ENCODE measurements around the gene EFNA2. TPM values are rescaled to one million over a fixed set of nuclear protein-coding genes. Genes with fewer than 3 reads are reported as not detected.

EFNA2 gene
- polyA plus RNA-seq, 3 donors, result not detected

- DNase-seq, result no peak
Observed at GRCh38 chr19:1280636-1281568, 4.8 kb upstream of the EFNA2 start.

GRCh38 chr19:1281569-1282287 lies 3.9 kb upstream of the EFNA2 start:
- H3K4me3 ChIP-seq (replicated peaks in 1 of 3; ENCODE audit: low read depth in 2 of 3, low read length in 3 of 3), result no peak overlapping the region
- Mint-ChIP-seq H3K27ac (no peak overlapping the region), H3K27me3 (ENCODE audit: low read depth in 3 of 3) (peaks cover 25 to 36% (median 28%) of the 10 kb centered on the region in 3 donors), H3K4me3 (no peak overlapping the region), H3K4me1 (peaks cover 12% of the 10 kb centered on the region), H3K9me3 (peaks cover 0 to 12% (median 5%) of the 10 kb centered on the region in 7 donors), H3K36me3 (peaks cover 24 to 34% of the 10 kb centered on the region in 2 donors)
- H3K4me2 ChIP-seq (replicated peaks; ENCODE audit: extremely low read depth, low read length, poor library complexity, severe bottlenecking), result no peak overlapping the region
- H3K4me1 ChIP-seq (ENCODE audit: control insufficient read depth in 1 of 2, insufficient read depth in 2 of 2, low read length in 2 of 2), result peaks cover 1 to 5% of the 10 kb centered on the region in 2 donors
- intact Hi-C loops (cut with micrococcal nuclease), result no loop called here
- TF ChIP-seq, protein P1, sequence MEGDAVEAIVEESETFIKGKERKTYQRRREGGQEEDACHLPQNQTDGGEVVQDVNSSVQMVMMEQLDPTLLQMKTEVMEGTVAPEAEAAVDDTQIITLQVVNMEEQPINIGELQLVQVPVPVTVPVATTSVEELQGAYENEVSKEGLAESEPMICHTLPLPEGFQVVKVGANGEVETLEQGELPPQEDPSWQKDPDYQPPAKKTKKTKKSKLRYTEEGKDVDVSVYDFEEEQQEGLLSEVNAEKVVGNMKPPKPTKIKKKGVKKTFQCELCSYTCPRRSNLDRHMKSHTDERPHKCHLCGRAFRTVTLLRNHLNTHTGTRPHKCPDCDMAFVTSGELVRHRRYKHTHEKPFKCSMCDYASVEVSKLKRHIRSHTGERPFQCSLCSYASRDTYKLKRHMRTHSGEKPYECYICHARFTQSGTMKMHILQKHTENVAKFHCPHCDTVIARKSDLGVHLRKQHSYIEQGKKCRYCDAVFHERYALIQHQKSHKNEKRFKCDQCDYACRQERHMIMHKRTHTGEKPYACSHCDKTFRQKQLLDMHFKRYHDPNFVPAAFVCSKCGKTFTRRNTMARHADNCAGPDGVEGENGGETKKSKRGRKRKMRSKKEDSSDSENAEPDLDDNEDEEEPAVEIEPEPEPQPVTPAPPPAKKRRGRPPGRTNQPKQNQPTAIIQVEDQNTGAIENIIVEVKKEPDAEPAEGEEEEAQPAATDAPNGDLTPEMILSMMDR (IDR thresholded peaks at IDR 0.05), result no peak
- H3K27me3 ChIP-seq (ENCODE audit: control insufficient read depth in 2 of 2, insufficient read depth in 2 of 2, low read length in 2 of 2), result peaks cover 8 to 29% of the 10 kb centered on the region in 2 donors
- H2AFZ ChIP-seq (ENCODE audit: insufficient read depth, low read depth, low read length, poor library complexity, severe bottlenecking), result no peak overlapping the region
- peaks cover 2% of the 10 kb centered on the region for H3K79me2 ChIP-seq (ENCODE audit: insufficient read depth, low read length)
- peaks cover 19% of the 10 kb centered on the region for H4K20me1 ChIP-seq (ENCODE audit: insufficient read depth, low read length)
- no peak overlapping the region for H3K27ac ChIP-seq (ENCODE audit: low read depth in 1 of 2, low read length in 2 of 2)
- peaks cover 10 to 15% of the 10 kb centered on the region in 2 donors for H3K36me3 ChIP-seq (replicated peaks in 1 of 2; ENCODE audit: control insufficient read depth in 1 of 2, insufficient read depth in 2 of 2, low read length in 2 of 2)
- DNase-seq, result no peak
- peaks cover 0 to 8% of the 10 kb centered on the region in 2 donors for H3K9me3 ChIP-seq (replicated peaks in 1 of 2; ENCODE audit: control insufficient read depth in 1 of 2, insufficient read depth in 1 of 2, low read length in 2 of 2)
- WGBS (ENCODE audit: insufficient coverage), result 84% methylated on average over 12 of the region's 15 CpGs
- H3K9ac ChIP-seq (ENCODE audit: insufficient read depth, low read length, poor library complexity, severe bottlenecking), result no peak overlapping the region

More at GRCh38 chr19:1280636-1281568, 4.8 kb upstream of the EFNA2 start:
- Mint-ChIP-seq H3K27ac (no peak overlapping the region), H3K4me3 (no peak overlapping the region), H3K36me3 (peaks cover 24 to 35% of the 10 kb centered on the region in 2 donors), H3K9me3 (peaks cover 0 to 12% (median 2%) of the 10 kb centered on the region in 7 donors), H3K4me1 (peaks cover 14% of the 10 kb centered on the region), H3K27me3 (ENCODE audit: low read depth in 3 of 3) (peaks cover 21 to 29% (median 23%) of the 10 kb centered on the region in 3 donors)
- intact Hi-C loops (cut with micrococcal nuclease), result no loop called here
- Histone ChIP-seq H2AFZ (ENCODE audit: insufficient read depth, low read depth, low read length, poor library complexity, severe bottlenecking) (no peak overlapping the region), H4K20me1 (ENCODE audit: insufficient read depth, low read length) (peaks cover 22% of the 10 kb centered on the region), H3K9me3 (replicated peaks in 1 of 2; ENCODE audit: control insufficient read depth in 1 of 2, insufficient read depth in 1 of 2, low read length in 2 of 2) (peaks cover 0 to 5% of the 10 kb centered on the region in 2 donors), H3K4me2 (replicated peaks; ENCODE audit: extremely low read depth, low read length, poor library complexity, severe bottlenecking) (no peak overlapping the region), H3K79me2 (ENCODE audit: insufficient read depth, low read length) (peaks cover 10% of the 10 kb centered on the region), H3K4me3 (replicated peaks in 1 of 3; ENCODE audit: low read depth in 2 of 3, low read length in 3 of 3) (no peak overlapping the region), H3K36me3 (replicated peaks in 1 of 2; ENCODE audit: control insufficient read depth in 1 of 2, insufficient read depth in 2 of 2, low read length in 2 of 2) (peaks cover 10 to 15% of the 10 kb centered on the region in 2 donors), H3K27me3 (ENCODE audit: control insufficient read depth in 2 of 2, insufficient read depth in 2 of 2, low read length in 2 of 2) (peaks cover 4 to 24% of the 10 kb centered on the region in 2 donors), H3K9ac (ENCODE audit: insufficient read depth, low read length, poor library complexity, severe bottlenecking) (no peak overlapping the region), H3K4me1 (ENCODE audit: control insufficient read depth in 1 of 2, insufficient read depth in 2 of 2, low read length in 2 of 2) (peaks cover 10 to 13% of the 10 kb centered on the region in 2 donors), H3K27ac (ENCODE audit: low read depth in 1 of 2, low read length in 2 of 2) (no peak overlapping the region)
- 95% methylated on average over 39 of the region's 53 CpGs for WGBS (ENCODE audit: insufficient coverage)
- TF ChIP-seq, protein P1 (IDR thresholded peaks at IDR 0.05), result no peak

Data from CD14-positive monocyte (primary cell).